IPS-15b (cell line): ENCODE measurements around the gene UTP15.
A peak's percentile ranks its signal among the peaks of the same experiment; 100 is the strongest.

Source experiments
- H3K27me3 ChIP-seq: one replicate; pipeline ENCODE4 v1.6.1; 2013; ENCODE audit warnings: low read length; ENCODE audit not compliant: control insufficient read depth, insufficient read depth
- H3K36me3 ChIP-seq: one replicate; pipeline ENCODE4 v1.6.1; 2013; ENCODE audit warnings: low read length; ENCODE audit not compliant: control insufficient read depth, insufficient read depth
- H3K4me1 ChIP-seq: one replicate; pipeline ENCODE4 v1.6.1; 2013; ENCODE audit warnings: mild to moderate bottlenecking, low read length; ENCODE audit not compliant: control insufficient read depth, insufficient read depth
- H3K4me3 ChIP-seq: one replicate; pipeline ENCODE4 v1.5.1; 2013; ENCODE audit warnings: low read depth, low read length
- H3K9ac ChIP-seq: one replicate; pipeline ENCODE4 v1.6.1; 2013; ENCODE audit warnings: low read depth, mild to moderate bottlenecking, low read length
- H3K9me3 ChIP-seq: one replicate; pipeline ENCODE4 v1.6.1; 2013; ENCODE audit warnings: mild to moderate bottlenecking, low read length; ENCODE audit not compliant: control insufficient read depth, insufficient read depth

The UTP15 gene

GRCh38 chr5:73565139-73565968 lies at the start of gene UTP15, which contains the start of gene ANKRA2:
Gene UTP15 (plus strand): TSS chr5:73565743. CDS start chr5:73567345, 1,602 bp downstream.
Gene ANKRA2 (minus strand): TSS chr5:73565639. CDS start chr5:73562881, 2,758 bp downstream.
- Histone ChIP-seq H3K9me3 (no peaks in the 10 kb centered on the region), H3K36me3 (no peaks in the 10 kb centered on the region), H3K9ac (peak within 1 kb of the TSS; percentile 92), H3K4me1 (peaks cover 3% of the 10 kb centered on the region), H3K4me3 (peak within 1 kb of the TSS; percentile 98), H3K27me3 (no peaks in the 10 kb centered on the region)

GRCh38 chr5:73519531-73520283 lies 45.8 kb upstream of the UTP15 start:
- H3K4me3 ChIP-seq, result no peak overlapping the region
- H3K9ac ChIP-seq, result no peak overlapping the region

GRCh38 chr5:73522989-73523388 lies 42.6 kb upstream of the UTP15 start:
- H3K27me3 ChIP-seq, result no peaks in the 10 kb centered on the region
- no peaks in the 10 kb centered on the region for H3K9me3 ChIP-seq
- no peak overlapping the region for H3K4me3 ChIP-seq
- no peaks in the 10 kb centered on the region for H3K36me3 ChIP-seq
- H3K9ac ChIP-seq, result no peak overlapping the region
- H3K4me1 ChIP-seq, result no peaks in the 10 kb centered on the region

More at GRCh38 chr5:73519531-73520283, 45.8 kb upstream of the UTP15 start:
- no peaks in the 10 kb centered on the region for H3K9me3 ChIP-seq
- H3K4me1 ChIP-seq, result no peaks in the 10 kb centered on the region
- no peaks in the 10 kb centered on the region for H3K27me3 ChIP-seq
- H3K36me3 ChIP-seq, result no peaks in the 10 kb centered on the region

- no peaks in the 10 kb centered on the region for H3K27me3 ChIP-seq
- no peaks in the 10 kb centered on the region for H3K9me3 ChIP-seq
- no peak overlapping the region for H3K4me3 ChIP-seq
- H3K4me1 ChIP-seq, result peaks cover 3% of the 10 kb centered on the region
- no peaks in the 10 kb centered on the region for H3K36me3 ChIP-seq
- H3K9ac ChIP-seq, result no peak overlapping the region
Measured at GRCh38 chr5:73523861-73524260, 41.7 kb upstream of the UTP15 start.

GRCh38 chr5:73525606-73526203 lies 39.8 kb upstream of the UTP15 start:
- no peak overlapping the region for H3K9ac ChIP-seq
- no peaks in the 10 kb centered on the region for H3K27me3 ChIP-seq
- H3K4me3 ChIP-seq, result no peak overlapping the region
- peaks cover 8% of the 10 kb centered on the region for H3K4me1 ChIP-seq
- H3K9me3 ChIP-seq, result no peaks in the 10 kb centered on the region
- H3K36me3 ChIP-seq, result no peaks in the 10 kb centered on the region

- Histone ChIP-seq H3K4me1 (peaks cover 8% of the 10 kb centered on the region), H3K9ac (no peak overlapping the region), H3K27me3 (no peaks in the 10 kb centered on the region), H3K4me3 (no peak overlapping the region), H3K9me3 (no peaks in the 10 kb centered on the region), H3K36me3 (no peaks in the 10 kb centered on the region)
Measured at GRCh38 chr5:73528248-73528647, 37.3 kb upstream of the UTP15 start.

- Histone ChIP-seq H3K9me3 (no peaks in the 10 kb centered on the region), H3K4me3 (no peak overlapping the region), H3K4me1 (peaks cover 8% of the 10 kb centered on the region), H3K36me3 (no peaks in the 10 kb centered on the region), H3K27me3 (no peaks in the 10 kb centered on the region), H3K9ac (no peak overlapping the region)
Measured at GRCh38 chr5:73529081-73529480, 36.5 kb upstream of the UTP15 start.

- H3K9me3 ChIP-seq, result no peaks in the 10 kb centered on the region
- peaks cover 8% of the 10 kb centered on the region for H3K4me1 ChIP-seq
- no peak overlapping the region for H3K4me3 ChIP-seq
- no peaks in the 10 kb centered on the region for H3K27me3 ChIP-seq
- H3K36me3 ChIP-seq, result no peaks in the 10 kb centered on the region
- no peak overlapping the region for H3K9ac ChIP-seq
Measured at GRCh38 chr5:73531356-73531755, 34.2 kb upstream of the UTP15 start.

GRCh38 chr5:73532195-73532594 lies 33.3 kb upstream of the UTP15 start:
- Histone ChIP-seq H3K9me3 (no peaks in the 10 kb centered on the region), H3K9ac (no peak overlapping the region), H3K4me3 (no peak overlapping the region), H3K36me3 (no peaks in the 10 kb centered on the region), H3K4me1 (peaks cover 8% of the 10 kb centered on the region), H3K27me3 (no peaks in the 10 kb centered on the region)

- Histone ChIP-seq H3K4me1 (peaks cover 2% of the 10 kb centered on the region), H3K9me3 (no peaks in the 10 kb centered on the region), H3K36me3 (no peaks in the 10 kb centered on the region), H3K4me3 (no peak overlapping the region), H3K9ac (no peak overlapping the region), H3K27me3 (no peaks in the 10 kb centered on the region)
Measured at GRCh38 chr5:73534011-73534644, 31.4 kb upstream of the UTP15 start.

- no peaks in the 10 kb centered on the region for H3K36me3 ChIP-seq
- H3K4me1 ChIP-seq, result no peaks in the 10 kb centered on the region
- no peaks in the 10 kb centered on the region for H3K9me3 ChIP-seq
- no peak overlapping the region for H3K9ac ChIP-seq
- no peak overlapping the region for H3K4me3 ChIP-seq
- H3K27me3 ChIP-seq, result no peaks in the 10 kb centered on the region
Measured at GRCh38 chr5:73534971-73535370, 30.6 kb upstream of the UTP15 start.
